ENCODE data around the gene LGALS8.

DNA sequence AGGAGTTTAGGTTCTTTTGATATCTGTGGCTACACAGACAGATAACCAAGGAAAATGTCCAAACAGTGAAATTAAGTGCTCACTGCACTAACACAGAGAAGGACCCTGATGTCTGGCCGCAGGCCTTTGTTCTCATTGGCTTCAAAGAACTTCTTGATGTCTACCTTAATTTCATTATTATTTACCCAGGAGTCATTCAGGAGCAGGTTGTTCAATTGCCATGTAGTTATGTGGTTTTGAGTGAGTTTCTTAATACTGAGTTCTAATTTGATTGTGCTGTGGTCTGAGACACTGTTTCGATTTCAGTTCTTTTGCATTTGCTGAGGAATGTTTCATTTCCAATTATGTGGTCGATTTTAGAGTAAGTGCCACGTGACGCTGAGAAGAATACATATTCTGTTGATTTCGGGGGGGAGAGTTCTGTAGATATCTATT, 15.2 kb upstream of the LGALS8 start:
- TF ChIP-seq, protein P1, sequence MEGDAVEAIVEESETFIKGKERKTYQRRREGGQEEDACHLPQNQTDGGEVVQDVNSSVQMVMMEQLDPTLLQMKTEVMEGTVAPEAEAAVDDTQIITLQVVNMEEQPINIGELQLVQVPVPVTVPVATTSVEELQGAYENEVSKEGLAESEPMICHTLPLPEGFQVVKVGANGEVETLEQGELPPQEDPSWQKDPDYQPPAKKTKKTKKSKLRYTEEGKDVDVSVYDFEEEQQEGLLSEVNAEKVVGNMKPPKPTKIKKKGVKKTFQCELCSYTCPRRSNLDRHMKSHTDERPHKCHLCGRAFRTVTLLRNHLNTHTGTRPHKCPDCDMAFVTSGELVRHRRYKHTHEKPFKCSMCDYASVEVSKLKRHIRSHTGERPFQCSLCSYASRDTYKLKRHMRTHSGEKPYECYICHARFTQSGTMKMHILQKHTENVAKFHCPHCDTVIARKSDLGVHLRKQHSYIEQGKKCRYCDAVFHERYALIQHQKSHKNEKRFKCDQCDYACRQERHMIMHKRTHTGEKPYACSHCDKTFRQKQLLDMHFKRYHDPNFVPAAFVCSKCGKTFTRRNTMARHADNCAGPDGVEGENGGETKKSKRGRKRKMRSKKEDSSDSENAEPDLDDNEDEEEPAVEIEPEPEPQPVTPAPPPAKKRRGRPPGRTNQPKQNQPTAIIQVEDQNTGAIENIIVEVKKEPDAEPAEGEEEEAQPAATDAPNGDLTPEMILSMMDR (conservative IDR thresholded peaks at IDR 0.05), result no peak
- no peak for TF ChIP-seq ZFX (IDR thresholded peaks at IDR 0.05)
